GM21723 (cell line): Measurements from ENCODE around the gene BAG2.

Source experiments
- ATAC-seq: cut with Tn5 transposase; IDR thresholded peaks from one replicate; pipeline ENCODE4 v1.9.1; 2021; ENCODE audit warnings: mild to moderate bottlenecking, moderate library complexity; ENCODE audit not compliant: unreplicated experiment

The BAG2 gene

DNA sequence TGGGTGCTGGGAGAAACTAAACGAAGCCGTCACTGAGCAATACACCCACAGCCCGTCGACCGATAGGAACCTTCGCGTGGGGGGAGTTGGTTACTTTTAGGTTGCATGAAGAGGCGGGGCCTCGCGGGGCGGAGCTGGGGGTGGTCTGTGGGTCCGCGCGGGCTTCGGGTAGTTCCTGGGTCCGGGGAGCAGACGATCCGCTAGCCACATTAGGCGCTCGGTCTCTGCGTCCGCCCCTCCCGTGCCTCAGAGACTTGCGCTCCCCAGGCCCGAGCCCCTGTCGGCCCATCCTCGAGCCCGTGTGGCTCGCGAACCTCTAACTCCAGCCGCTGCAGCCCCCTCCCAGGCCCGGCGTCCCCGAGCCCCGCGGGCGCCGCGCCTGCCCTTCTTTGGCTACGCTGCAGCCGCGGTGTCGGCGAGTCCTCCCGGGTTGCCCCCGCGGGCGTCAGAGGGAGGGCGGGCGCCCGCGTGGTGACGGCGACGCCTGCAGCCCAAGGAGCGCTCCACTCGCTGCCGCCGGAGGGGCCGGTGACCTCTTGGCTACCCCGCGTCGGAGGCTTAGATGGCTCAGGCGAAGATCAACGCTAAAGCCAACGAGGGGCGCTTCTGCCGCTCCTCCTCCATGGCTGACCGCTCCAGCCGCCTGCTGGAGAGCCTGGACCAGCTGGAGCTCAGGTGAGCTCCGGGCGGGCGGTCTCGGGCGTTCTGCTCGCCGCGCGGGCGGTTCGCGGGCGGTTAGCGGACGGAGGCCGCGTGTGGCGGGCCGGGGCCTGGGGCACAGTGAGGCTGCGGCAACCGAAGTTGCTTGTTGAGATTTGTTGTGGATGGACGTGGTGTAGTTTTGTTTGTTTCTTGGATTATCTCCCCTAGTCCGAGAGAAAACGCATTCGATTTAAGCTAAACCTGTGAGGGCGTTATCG, at the start of gene BAG2:
Gene BAG2 (plus strand): TSS at position 191 of the 920 bp plus-strand sequence. CDS start 372 bp downstream, at position 563.
- ATAC-seq, result peak; percentile 90

DNA sequence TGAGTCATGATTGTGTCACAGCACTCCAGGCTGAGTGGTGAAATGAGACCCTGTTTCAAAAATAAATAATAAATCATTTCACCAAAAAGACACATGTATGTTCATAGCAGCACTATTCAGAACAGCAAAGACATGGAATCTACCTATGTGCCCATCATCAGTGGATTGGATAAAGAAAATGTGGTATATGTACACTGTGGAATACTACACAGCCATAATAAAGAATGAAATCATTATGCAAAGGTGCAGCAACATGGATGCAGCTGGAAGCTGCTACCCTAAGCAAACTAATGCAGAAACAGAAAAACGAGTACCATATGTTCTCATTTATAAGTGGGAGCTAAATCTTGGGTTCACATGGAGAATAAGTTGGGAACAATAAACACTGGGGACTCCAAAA, 49.0 kb upstream of the BAG2 start:
- no peak for ATAC-seq

DNA sequence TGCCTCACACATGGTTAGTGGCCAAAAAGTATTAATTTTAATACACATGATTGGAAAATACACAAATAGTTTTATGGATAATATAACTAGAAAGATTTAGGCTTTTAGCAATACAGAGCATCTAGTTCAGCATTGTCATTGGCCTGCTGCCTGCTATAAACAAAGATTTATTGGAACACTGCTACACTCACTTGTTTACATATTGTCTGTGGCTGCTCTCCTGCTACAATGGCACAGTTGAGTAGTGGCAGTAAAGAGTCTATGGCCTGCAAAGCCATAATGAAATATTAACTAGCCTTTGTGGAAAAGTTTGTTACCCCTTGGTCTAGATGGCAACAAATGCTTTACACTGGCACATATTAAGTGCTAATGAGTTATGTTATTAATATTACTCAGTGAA, 44.4 kb upstream of the BAG2 start:
- no peak for ATAC-seq

DNA sequence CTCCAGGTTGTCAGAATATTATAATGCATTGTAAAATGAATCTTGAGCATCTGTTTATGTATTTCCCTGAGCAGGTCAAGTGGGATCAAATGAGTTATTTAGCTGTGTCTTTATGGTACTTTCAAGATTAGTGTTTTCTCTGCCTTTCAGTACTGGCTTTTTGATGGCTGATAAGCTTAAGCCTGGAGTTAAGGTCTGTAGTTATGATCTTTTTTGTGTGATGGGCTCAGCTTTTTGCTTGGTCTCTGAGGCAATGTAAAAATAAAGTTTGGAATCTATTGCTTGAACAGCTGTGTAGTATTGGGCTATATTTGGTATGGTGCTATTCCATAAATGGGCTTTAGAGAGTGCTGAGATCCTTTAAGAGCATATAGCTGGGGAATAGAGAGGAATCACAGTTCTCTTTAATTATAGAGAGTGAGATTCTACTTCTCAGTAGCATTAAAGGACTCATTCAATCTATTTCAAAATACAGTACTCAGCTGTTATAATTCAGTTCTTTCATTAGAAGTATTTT, 41.4 kb upstream of the BAG2 start:
- no peak for ATAC-seq

DNA sequence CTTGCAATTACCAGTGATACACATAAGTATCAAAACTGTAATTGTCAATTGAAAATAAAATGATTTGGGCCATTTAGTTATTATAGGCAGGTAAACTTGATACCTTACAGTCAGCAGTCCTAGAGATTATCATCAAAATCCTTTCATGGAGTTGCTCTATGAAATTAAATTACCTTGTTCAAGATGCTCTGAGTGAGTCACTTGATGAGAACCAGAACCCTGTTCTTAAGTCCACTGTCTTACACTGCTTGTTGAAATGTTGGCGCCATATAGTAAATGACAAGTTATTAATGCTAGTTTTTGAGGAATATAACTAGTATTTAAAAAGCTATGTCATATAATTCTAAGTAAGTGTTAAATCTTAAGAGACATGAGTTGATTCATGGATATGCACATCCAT, 37.2 kb upstream of the BAG2 start:
- no peak for ATAC-seq

DNA sequence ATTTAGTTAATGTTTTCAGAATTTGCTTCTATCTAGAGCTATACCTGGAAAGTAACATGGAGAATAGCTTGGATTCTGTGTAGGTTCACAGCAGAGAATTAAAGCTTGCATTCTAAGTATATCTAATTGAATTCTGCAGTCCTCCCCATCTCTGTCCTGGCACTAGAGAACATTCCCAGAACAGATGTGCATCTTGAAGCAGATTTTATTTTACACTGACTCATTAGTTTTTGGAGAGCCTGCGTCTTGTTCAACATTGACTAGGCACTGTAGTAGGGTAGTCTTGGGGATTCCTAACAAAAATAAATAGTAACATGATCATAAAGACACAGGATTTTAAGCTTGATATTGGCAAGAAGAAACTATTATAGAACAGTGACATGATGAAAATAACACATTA, 36.2 kb upstream of the BAG2 start:
- ATAC-seq, result no peak

DNA sequence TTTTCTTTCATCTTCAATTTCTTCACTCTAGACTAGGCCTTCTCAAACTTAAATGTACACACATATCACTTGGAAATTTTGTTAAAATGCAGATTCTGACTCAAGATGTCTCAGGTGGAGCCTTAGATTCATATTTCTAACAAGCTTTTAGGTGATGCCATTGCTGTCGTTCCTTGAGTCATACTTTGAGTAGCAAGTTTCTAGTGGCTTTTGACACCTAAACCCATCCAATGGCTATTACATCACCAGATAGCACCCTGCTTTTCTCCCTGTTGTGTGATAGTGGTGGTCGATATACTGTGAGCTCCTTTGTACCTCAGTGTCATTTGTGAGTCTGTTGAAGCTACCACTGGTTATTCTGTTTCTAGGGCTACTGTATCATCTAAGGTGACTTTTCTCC, 34.8 kb upstream of the BAG2 start:
- ATAC-seq, result no peak

DNA sequence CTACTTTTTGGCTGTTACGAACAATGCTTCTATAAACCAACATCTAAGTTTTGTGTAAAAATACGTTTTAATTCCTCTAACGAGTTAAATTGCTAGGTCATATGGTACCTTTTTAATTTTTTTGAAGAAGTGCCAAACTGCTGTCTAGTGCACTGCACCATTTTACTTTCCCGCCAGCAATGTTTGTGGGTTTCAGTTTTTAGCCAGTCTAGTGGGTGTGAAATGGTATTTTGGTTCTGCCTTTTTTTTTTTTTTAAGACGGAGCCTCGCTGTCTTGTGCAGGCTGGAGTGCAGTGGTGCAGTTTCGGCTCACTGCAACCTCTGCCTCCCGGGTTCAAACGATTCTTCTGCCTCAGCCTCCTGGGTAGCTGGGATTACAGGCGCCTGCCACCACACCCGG, 34.1 kb upstream of the BAG2 start:
- ATAC-seq, result no peak

DNA sequence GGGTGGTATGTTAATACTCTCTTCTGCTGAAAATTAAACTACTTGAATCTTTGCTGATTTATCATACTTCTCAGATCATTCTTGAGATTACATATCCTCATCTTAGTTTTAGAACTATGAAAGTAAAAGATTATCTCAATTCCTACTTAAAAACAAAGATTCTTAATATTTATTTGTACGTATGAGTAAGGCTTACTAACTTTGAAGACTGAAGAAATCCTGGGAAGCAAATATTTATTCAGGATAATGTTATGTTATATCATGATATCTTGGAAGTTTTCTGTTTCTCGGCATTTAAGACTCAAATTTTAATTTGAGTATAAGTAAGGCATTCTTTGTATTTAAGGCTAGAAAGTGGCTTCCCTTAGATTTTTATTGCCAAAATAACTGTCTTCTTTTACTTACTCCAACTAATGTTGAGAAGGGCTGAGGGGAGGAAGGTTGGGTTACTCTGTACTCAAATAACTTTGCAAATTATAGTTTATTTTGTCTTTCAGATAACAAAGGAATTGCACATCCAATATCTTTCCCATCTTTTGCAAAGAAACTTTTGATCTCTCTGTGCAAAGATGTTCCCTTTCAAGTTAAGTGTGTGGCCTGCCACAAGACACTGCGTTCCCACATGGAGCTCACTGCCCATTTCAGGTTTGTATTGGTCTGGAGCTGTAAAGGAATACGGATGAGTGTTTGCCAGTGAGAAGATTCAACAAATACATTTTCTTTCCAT, 30.5 kb upstream of the BAG2 start:
- no peak for ATAC-seq

DNA sequence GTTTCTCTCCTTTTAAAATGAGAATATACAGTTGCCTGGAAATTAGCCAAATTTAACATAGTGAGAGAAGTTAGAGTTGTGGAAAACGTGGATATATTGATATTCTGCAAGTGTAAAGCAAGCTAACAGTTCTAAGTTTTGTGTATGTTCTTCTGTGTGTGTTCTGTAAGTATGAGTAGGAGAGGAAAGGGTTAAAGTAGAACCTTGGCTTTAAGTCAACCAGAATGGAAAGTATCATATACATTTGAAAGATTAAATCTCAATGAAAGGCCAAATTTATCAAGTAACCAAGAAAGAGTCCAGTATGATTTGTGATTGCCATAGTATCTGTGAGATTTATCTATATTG, 30.0 kb upstream of the BAG2 start:
- ATAC-seq, result no peak

DNA sequence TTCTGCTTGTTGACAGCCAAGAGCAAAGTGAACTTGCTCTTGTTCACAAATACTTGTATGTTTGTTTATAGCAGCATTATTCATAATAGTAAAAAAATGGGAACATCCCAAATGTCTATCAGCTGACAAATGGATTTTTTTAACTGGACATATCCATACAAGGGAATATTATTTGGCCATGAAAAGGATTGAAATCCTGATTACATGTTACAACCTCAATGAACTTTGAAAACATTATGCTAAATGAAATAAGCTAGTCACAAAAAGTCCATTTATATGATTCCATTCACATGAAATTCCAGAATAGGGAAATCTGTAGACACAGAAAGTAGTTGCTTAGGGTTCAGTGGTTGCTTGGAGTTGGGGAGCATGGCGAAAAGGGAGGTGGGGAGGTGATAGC, 28.4 kb upstream of the BAG2 start:
- ATAC-seq, result no peak

DNA sequence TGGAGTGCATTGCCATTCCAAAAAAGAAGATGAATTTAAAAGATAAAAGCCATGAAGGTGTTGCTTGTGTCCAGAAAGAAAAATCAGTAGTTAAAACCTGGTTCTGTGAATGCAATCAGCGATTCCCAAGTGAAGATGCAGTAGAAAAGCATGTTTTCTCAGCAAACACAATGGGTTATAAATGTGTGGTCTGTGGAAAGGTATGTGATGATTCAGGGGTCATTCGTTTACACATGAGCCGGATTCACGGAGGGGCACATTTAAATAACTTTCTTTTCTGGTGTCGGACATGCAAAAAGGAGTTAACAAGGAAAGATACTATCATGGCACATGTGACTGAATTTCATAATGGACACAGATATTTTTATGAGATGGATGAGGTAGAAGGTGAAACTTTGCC, 24.7 kb upstream of the BAG2 start:
- ATAC-seq, result no peak

DNA sequence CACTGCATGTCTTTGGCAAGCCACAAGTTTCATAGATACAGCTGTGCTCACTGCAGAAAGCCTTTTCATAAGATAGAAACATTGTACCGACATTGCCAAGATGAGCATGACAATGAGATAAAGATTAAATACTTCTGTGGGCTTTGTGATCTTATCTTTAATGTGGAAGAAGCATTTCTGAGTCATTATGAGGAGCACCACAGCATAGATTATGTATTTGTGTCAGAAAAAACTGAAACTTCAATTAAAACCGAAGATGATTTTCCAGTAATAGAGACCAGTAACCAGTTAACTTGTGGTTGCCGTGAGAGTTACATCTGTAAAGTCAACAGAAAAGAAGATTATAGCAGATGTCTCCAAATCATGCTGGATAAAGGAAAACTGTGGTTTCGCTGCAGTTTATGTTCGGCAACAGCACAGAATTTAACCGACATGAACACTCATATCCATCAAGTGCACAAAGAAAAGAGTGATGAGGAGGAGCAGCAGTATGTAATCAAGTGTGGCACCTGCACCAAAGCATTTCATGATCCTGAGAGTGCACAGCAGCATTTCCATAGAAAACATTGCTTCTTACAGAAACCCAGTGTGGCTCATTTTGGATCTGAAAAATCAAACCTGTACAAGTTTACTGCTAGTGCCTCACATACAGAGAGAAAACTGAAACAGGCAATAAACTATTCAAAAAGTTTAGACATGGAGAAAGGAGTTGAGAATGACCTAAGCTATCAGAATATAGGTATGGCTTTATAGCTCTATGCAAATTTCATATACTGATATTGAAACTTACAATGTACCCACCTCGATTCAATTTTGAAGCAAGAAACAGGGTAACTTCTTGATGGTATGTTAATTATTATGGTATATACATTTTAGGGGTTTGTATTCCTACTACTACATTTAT, 23.9 kb upstream of the BAG2 start:
- ATAC-seq, result no peak

DNA sequence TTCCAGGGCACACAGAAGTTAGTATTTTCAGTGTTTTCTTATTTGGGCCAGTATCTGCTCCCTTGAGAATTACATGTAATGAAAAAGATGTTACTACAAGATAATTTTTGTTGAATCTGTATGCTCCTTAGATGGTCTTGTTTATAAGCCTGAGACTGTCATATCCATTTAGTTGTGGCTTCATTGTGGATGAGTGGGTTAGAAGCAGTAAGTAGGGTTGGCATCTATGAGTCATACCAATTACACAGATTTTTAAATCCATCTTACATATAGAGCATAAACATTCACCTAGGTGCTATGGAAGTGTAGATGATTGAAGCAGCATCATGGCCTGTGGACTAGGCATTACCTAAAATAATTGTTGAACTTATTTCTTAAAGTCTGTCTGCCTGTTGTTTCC, 13.5 kb upstream of the BAG2 start:
- ATAC-seq, result no peak

DNA sequence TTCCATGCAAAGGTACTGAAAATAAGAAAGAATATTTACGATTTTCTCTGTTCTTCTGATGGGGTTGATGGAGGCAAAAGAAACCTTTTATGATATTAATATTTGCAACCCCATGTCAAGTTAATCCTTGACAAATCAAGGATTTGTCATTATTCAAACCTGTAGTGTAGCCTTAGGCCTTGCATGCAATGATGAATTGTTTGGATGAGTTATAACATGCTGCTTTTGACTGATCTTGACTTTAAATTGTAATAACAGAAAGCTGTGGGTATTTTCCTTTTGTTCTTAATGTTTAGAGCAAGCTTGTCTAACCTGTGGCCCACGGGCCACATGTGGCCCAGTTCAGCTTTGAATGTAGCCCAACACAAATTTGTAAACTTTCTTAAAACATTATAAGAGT, 13.0 kb upstream of the BAG2 start:
- ATAC-seq, result no peak

DNA sequence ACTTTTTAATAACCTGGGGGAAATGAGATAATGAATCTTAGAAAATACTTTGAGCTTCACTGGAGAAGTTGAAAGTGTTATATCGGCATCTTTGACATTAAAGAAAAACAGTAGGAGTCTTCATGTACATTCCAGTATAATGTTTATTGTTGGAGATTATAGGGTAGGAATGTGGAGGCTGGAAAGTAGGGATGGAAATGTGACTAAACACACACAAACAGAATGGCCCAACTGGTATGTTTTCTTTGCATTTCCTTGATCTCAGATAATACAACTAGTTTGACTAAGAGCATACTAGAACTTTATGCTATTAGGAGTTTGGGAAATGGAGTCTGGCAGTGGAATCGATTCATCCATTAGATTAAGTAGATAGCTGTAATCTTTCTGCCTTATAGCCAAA, 10.1 kb upstream of the BAG2 start:
- ATAC-seq, result no peak

DNA sequence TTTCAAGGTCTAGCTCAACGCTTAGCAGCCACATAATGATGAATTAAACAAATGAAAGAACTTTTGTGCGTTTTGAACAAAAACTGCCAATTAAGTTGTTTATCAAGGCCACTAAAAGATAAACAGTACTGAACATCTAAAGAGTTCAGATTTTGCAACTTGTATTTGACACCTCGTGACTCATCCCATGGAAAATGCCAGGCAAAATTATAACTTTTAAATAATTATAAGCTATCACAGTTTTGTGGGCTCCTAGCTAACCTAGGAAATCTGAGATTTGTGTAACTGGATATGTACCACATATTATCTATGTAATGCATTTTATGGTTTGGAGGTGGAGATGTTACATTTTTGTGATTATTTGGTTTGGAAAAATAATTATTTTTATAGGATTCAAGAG, 9.6 kb upstream of the BAG2 start:
- no peak for ATAC-seq

DNA sequence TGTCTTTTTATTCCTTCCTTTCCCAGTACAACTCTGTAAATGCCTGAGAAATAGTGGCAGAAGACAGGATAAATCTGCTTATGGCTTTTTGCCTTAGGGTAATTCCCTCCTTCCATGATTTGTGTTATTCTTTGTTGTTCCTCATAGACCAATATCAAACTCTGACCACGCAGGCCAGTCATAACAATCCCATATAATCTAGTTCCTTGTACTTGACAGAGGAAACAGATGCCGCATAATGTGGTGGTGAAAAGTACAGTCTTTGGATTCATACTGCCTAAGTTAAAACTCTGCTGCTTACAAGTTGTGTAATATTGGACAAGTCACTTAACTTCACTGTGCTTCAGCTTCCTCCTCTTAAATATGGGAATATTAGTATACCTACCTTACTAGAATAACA, 8.2 kb upstream of the BAG2 start:
- no peak for ATAC-seq

DNA sequence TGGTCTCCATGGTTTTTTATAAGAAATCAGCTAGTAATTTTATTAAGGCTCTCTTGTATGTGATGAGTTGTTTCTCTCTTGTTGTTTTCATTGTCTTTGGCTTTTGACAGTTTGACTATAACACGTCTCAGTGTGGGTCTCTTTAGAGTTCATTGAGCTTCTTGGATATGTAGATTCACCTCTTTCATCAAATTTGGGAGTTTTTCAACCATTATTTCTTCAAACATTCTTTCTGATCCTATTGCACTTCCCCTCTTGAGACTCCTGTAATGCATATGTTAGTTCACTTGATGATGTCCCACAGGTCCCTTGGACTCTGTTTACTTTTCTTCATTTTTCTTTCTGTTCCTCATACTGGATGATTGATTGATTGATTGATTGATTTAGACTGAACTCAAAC, 7.0 kb upstream of the BAG2 start:
- no peak for ATAC-seq

DNA sequence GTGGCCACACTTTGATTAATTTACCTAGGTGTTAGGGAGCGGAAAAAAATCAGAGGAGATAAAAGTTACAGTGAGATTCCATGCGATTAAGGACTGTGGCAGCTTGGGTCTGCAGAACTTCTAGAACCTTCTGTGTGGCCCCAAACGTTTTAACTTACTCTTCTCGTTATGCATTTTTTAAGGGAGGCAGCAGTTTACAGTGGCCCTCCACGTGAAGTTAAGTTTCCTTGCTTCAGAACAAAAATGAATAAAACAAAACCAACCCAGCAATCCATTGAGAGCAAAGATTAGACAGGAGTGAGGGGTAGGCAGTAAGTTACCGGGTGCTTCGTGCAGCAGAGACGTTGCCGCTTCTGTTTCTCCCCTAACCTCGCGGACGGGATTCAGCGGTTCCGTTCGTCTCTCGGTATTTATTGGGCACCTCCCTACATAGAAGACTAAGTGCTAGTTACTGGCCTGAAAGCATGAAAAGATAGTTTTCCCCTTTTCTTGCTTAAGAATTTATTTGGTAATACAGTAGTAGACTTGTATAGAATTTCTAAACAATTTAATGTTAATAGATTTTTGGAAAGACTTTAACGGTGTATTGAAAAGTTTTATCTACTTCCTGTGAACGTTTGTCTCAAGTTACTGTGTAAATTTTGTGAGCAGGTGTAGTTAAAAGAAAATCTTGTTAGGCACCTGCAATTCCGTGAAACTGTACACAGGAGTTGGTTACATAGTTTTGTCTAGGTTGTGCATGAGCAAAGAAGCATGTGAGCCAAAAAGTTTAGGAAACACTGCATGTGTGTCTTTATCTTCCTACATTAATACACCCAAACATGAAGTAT, 1.1 kb downstream of the BAG2 start:
- peak; percentile 24 for ATAC-seq
